PC-3 (cell line): ENCODE measurements around the gene JADE3. TPM values are rescaled to one million over a fixed set of nuclear protein-coding genes. Genes with fewer than 3 reads are reported as not detected.

ENCODE experiments used
- ATAC-seq: fragments of 200-7000 bp; cut with Tn5 transposase; 2 replicates; pipeline ENCODE4 v1.9.1; 2020; ENCODE audit warnings: mild to moderate bottlenecking, moderate library complexity
- BruUV-seq: library from RNA; stranded (reverse); fragments of 400-500 nt; replicated peaks from 2 replicates; lab custom pipeline; 2021; lab: Mats Ljungman, UMichigan
- CTCF ChIA-PET: fragments of 300-600 bp; sonication (Branson Sonifier 250); formaldehyde crosslinking; loops from one replicate; lab custom pipeline; 2022; ENCODE audit warnings: antibody characterized with exemption; lab: Charles Lee
- POLR2A ChIA-PET: fragments of 300-600 bp; sonication (Branson Sonifier 250); formaldehyde crosslinking; loops from one replicate; lab custom pipeline; 2022; ENCODE audit warnings: antibody characterized with exemption; ENCODE audit not compliant: unreplicated experiment; lab: Charles Lee
- DNase-seq: peaks from one replicate; pipeline ENCODE4 v3.0.0-alpha.2; 2015
- H2AFZ ChIP-seq: fragments of 300-600 bp; sonication (generic); 2 replicates; pipeline ENCODE4 v1.6.0; 2016; ENCODE audit warnings: antibody characterized with exemption, low read length
- H3F3A ChIP-seq: fragments of 300-600 bp; sonication (generic); one replicate; pipeline ENCODE4 v1.6.0; 2017; ENCODE audit warnings: antibody characterized with exemption, low read length, control low read depth, mild to moderate bottlenecking; ENCODE audit not compliant: unreplicated experiment
- H3K27ac ChIP-seq: fragments of 300-600 bp; sonication (generic); 2 replicates; pipeline ENCODE4 v1.5.1; 2016; ENCODE audit warnings: mild to moderate bottlenecking, low read length
- H3K27me3 ChIP-seq: fragments of 300-600 bp; sonication (generic); 2 replicates; pipeline ENCODE4 v1.6.1; 2016; ENCODE audit warnings: low read length, mixed read lengths
- H3K36me3 ChIP-seq: fragments of 300-600 bp; sonication (generic); 2 replicates; pipeline ENCODE4 v1.6.1; 2016; ENCODE audit warnings: low read depth, mixed run types, low read length, mixed read lengths
- H3K4me1 ChIP-seq: fragments of 300-600 bp; sonication (generic); 2 replicates; pipeline ENCODE4 v1.5.1; 2016; ENCODE audit warnings: low read length; ENCODE audit not compliant: insufficient read depth
- H3K4me2 ChIP-seq: fragments of 300-600 bp; sonication (generic); 2 replicates; pipeline ENCODE4 v1.6.0; 2016; ENCODE audit warnings: low read length
- H3K4me3 ChIP-seq: fragments of 300-600 bp; sonication (generic); 2 replicates; pipeline ENCODE4 v1.5.1; 2016; ENCODE audit warnings: mild to moderate bottlenecking, low read length, mixed read lengths
- H3K79me2 ChIP-seq: fragments of 300-600 bp; sonication (generic); 2 replicates; pipeline ENCODE4 v1.6.1; 2017; ENCODE audit warnings: low read length, mixed read lengths
- H3K9ac ChIP-seq: fragments of 300-600 bp; sonication (generic); 2 replicates; pipeline ENCODE4 v1.6.0; 2016; ENCODE audit warnings: mild to moderate bottlenecking, low read length
- H3K9me2 ChIP-seq: fragments of 300-600 bp; sonication (generic); replicated peaks from 2 replicates; pipeline ENCODE4 v1.6.1; 2016; ENCODE audit warnings: mixed run types, low read length, mixed read lengths
- H3K9me3 ChIP-seq: fragments of 300-600 bp; sonication (generic); 2 replicates; pipeline ENCODE4 v1.6.1; 2016; ENCODE audit warnings: low read length, mixed read lengths
- H4K20me1 ChIP-seq: fragments of 300-600 bp; sonication (generic); 2 replicates; pipeline ENCODE4 v1.6.1; 2016; ENCODE audit warnings: low read length, mixed read lengths
- EZH2 ChIP-seq: fragments of 300-600 bp; sonication (generic); IDR thresholded peaks from one replicate; pipeline ENCODE4 v1.6.1; 2017; ENCODE audit warnings: antibody characterized with exemption, mild to moderate bottlenecking, low read length; ENCODE audit not compliant: unreplicated experiment
- EZH2phosphoT487 ChIP-seq: fragments of 300-600 bp; sonication (generic); IDR thresholded peaks from 2 replicates; pipeline ENCODE4 v1.6.1; 2018; ENCODE audit warnings: mild to moderate bottlenecking, antibody characterized with exemption, low read length, borderline replicate concordance
- intact Hi-C: fragments of 100-400 bp; cut with micrococcal nuclease; formaldehyde crosslinking; loops from 2 replicates; pipeline ENCODE4 v1.9.0; 2023
- total RNA-seq: library from RNA; depleted of rRNA; stranded (reverse); fragments of >200 nt; gene quantifications from 2 replicates; pipeline ENCODE4 v1.2.3, GENCODE V29; 2014
- TF ChIP-seq, protein P1 (sequence below): fragments of 300-600 bp; sonication (generic); conservative IDR thresholded peaks from 2 replicates; pipeline ENCODE4 v1.5.1; 2017; ENCODE audit warnings: antibody characterized with exemption, low read depth, mild to moderate bottlenecking, low read length

Gene JADE3
- total RNA-seq, 1 experiment from 2014 or later = 7.1 TPM

DNA sequence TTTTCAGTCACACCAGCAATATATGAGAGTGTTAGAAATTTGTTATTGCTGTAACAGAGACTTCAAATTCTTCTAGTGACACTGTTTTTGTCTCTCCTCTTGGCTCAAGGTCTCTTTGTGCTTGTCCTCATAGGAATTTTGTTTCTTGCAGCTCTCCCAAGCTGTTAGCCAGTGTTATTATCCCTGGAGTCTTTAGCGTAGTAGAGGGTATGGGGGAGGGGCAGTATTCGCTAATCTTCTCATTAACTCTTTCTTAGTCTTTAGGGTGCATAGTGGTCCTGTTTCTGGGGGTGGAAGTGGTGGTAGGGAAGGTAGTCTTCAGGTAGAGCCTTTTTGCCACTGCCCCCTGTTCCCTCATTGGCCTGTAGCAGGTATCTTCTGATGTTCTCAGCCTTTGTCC lies 79.4 kb downstream of the JADE3 start:
- H3K9ac ChIP-seq = no peak overlapping the region
- CTCF ChIA-PET = no interaction called here
- POLR2A ChIA-PET = no interaction called here
- no peaks in the 10 kb centered on the region for H3K27me3 ChIP-seq
- no peaks in the 10 kb centered on the region for H3K79me2 ChIP-seq
- H2AFZ ChIP-seq = no peak overlapping the region
- no peak overlapping the region for H3K4me2 ChIP-seq
- DNase-seq = no peak
- no peaks in the 10 kb centered on the region for H4K20me1 ChIP-seq
- no peak overlapping the region for H3K4me3 ChIP-seq
- ATAC-seq = no peak
- no peaks in the 10 kb centered on the region for H3K9me2 ChIP-seq
- H3K4me1 ChIP-seq = no peaks in the 10 kb centered on the region
- TF ChIP-seq, protein P1, sequence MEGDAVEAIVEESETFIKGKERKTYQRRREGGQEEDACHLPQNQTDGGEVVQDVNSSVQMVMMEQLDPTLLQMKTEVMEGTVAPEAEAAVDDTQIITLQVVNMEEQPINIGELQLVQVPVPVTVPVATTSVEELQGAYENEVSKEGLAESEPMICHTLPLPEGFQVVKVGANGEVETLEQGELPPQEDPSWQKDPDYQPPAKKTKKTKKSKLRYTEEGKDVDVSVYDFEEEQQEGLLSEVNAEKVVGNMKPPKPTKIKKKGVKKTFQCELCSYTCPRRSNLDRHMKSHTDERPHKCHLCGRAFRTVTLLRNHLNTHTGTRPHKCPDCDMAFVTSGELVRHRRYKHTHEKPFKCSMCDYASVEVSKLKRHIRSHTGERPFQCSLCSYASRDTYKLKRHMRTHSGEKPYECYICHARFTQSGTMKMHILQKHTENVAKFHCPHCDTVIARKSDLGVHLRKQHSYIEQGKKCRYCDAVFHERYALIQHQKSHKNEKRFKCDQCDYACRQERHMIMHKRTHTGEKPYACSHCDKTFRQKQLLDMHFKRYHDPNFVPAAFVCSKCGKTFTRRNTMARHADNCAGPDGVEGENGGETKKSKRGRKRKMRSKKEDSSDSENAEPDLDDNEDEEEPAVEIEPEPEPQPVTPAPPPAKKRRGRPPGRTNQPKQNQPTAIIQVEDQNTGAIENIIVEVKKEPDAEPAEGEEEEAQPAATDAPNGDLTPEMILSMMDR = no peak
- no peak for TF ChIP-seq EZH2
- intact Hi-C loops = no loop called here
- no TSS peak for BruUV-seq
- no peaks in the 10 kb centered on the region for H3F3A ChIP-seq
- no peak overlapping the region for H3K27ac ChIP-seq
- H3K9me3 ChIP-seq = no peaks in the 10 kb centered on the region
- 0 out of 2 replicates have a peak, but pooled peaks cover 13% of the 10 kb centered on the region for H3K36me3 ChIP-seq

DNA sequence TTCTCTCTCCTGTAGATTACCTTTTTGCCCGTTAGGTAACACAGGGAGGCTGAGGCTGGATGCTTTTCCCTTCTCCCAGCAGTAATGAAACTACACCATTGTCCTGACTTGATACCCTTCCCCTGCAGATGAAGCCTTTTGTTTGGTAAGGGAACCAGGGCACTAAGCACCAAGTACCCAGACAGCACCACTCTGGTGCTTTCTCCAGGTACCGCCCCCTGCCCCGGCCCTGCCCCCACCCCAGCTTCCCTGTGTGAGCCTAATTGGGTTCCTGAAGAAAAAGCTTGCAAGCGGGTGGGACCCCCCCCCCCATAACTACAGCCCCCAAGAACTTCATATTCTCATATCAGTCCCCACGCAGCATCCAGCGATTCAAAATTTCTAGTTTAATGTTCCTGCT lies 79.8 kb downstream of the JADE3 start:
- H3K9me3 ChIP-seq = no peaks in the 10 kb centered on the region
- H3K4me2 ChIP-seq = no peak overlapping the region
- no peaks in the 10 kb centered on the region for H3K27me3 ChIP-seq
- H3K9me2 ChIP-seq = no peaks in the 10 kb centered on the region
- BruUV-seq = no TSS peak
- H3K36me3 ChIP-seq = 0 out of 2 replicates have a peak, but pooled peaks cover 13% of the 10 kb centered on the region
- no peaks in the 10 kb centered on the region for H3F3A ChIP-seq
- H3K27ac ChIP-seq = no peak overlapping the region
- H2AFZ ChIP-seq = no peak overlapping the region
- no peaks in the 10 kb centered on the region for H3K4me1 ChIP-seq
- H4K20me1 ChIP-seq = no peaks in the 10 kb centered on the region
- ATAC-seq = no peak
- no peak overlapping the region for H3K4me3 ChIP-seq
- intact Hi-C loops = no loop called here
- POLR2A ChIA-PET = no interaction called here
- H3K9ac ChIP-seq = no peak overlapping the region
- no peaks in the 10 kb centered on the region for H3K79me2 ChIP-seq
- CTCF ChIA-PET = no interaction called here
- TF ChIP-seq EZH2 (no peak), EZH2phosphoT487 (no peak)
- TF ChIP-seq, protein P1 = no peak
- no peak for DNase-seq

DNA sequence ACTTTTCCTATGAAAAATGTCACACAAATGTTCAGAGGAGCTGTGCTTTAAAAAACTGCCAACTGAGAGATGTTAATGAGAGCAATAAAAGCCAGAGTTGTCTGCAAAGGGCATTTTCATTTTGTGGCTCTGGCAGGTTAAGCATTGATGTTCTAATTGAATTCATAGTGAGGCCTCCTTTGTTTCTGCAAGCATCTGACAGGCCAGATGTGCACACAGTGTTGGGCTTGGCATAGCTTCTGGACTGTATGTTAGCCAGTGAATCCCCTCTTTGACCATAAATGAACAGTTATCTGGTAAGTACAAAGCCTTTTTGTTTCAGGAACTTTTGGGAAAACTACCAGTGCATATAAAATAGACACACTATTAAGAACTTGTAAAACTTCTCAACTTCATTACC lies 81.9 kb downstream of the JADE3 start:
- DNase-seq = no peak
- TF ChIP-seq EZH2phosphoT487 (no peak), EZH2 (no peak)
- TF ChIP-seq, protein P1 = no peak
- Histone ChIP-seq H3K27me3 (no peaks in the 10 kb centered on the region), H3K9me2 (no peaks in the 10 kb centered on the region), H3K36me3 (peaks cover 18% of the 10 kb centered on the region), H3K79me2 (no peaks in the 10 kb centered on the region), H3K4me1 (no peaks in the 10 kb centered on the region), H3K27ac (no peak overlapping the region), H2AFZ (no peak overlapping the region), H3K9ac (no peak overlapping the region), H3K4me2 (no peak overlapping the region), H4K20me1 (no peaks in the 10 kb centered on the region), H3F3A (no peaks in the 10 kb centered on the region), H3K4me3 (no peak overlapping the region), H3K9me3 (no peaks in the 10 kb centered on the region)
- BruUV-seq = no TSS peak
- ChIA-PET CTCF (no interaction called here), POLR2A (no interaction called here)
- intact Hi-C loops = no loop called here
- no peak for ATAC-seq
